ENCODE data around the gene ADAMTSL4.
"Not testable (repeated sequence)": the region's sequence is repeated elsewhere in the genome, so short reads cannot be mapped to it uniquely, and the experiment has no call there.

Gene ADAMTSL4

DNA sequence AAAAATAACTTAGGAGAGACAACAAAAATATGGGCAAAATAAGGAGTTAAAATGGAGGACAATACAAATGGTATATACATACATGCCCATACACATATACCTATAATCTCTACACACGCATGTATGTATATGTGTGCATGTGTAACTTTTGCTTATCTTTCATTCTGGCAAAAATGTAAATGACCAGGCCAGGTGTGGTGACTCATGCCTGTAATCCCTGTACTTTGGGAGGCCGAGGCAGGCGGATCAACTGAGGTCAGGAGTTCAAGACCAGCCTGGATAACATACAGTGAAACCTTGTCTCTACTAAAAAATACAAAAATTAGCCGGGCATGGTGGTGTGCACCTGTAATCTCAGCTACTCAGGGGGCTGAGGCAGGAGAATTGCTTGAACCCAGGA is 49.1 kb downstream of the ADAMTSL4 start:
- DNase-seq, result not testable (repeated sequence)

DNA sequence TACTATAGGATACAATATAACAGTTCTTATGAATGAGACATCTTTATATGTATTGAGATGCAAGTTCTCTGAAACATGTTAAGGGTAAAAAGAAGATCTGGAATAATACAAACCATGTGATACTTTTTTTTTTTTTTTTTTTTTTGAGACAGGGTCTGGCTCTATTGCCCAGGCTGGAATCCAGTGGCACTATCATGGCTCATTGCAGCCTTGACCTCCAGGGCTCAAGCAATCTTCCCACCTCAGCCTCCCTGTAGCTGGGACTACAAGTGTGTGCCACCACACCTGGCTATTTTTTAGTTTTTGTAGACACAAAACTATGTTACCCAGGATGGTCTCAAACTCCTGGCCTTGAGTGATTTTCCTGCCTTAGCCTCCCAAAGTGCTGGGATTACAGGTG is 52.3 kb downstream of the ADAMTSL4 start:
- no peak for DNase-seq

DNA sequence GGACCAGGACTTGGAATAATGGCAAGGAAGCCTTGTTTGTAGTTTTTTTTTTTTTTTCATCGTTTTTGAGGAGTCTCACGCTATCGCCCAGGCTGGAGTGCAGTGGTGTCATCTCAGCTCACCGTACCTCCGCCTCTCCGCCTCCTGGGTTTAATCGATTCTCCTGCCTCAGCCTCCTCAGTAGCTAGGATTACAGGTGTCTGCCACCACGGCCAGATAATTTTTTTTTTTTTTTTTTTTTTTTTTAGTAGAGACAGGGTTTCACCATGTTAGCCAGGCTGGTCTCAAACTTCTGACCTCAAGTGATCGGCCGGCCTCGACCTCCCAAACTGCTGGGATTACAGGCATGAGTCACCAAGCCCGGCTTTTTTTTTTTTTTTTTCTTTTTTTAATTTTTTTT is 53.2 kb downstream of the ADAMTSL4 start:
- DNase-seq, result not testable (repeated sequence)

DNA sequence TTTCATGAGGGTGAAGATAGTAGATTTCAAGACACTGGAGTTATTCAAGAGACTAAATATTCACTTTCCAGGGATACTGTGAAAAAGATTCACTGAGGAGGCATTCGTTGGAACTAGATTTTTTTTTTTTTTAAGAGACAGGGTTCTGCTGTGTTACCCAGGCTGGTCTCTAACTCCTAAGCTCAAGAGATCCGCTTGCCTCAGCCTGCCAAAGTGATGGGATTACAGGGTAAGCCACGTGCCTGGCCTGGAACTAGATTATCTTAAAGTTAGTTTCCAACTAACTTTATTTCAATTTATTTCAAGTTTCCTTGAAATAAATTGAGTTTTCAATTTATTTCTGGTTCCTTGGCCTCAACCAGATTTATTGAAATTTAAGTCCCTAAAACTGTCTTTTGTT is 54.5 kb downstream of the ADAMTSL4 start:
- DNase-seq, result no peak

DNA sequence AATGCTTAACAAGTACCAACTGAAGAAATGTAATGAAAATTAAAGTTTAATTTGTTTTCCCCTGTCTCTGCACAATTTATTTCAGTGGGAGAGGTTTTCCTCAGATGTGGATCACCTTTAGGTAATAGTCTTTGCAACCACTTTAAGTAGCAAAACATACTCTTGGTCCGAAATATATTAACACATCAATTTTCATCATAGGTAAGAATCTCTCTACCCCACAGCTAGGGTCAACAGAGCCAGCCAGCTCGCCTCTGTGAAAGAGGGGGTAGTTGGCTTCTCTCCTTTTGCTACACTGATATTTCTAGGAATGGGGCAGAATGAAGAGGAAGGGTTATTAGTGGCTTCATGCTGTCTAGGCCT is 55.0 kb downstream of the ADAMTSL4 start:
- DNase-seq, result no peak

DNA sequence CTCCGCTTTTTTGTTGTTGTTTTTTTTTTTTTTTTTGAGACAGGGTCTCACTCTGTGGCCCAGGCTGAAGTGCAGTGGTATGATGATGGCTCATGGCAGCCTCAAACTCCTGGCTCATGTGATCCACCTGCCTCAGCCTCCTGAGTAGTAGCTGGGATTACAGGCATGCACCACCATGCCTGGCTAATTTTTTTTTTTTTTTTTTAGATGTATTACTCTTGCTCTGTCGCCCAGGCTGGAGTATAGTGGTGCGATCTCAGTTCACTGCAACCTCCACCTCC is 56.2 kb downstream of the ADAMTSL4 start:
- not testable (repeated sequence) for DNase-seq

DNA sequence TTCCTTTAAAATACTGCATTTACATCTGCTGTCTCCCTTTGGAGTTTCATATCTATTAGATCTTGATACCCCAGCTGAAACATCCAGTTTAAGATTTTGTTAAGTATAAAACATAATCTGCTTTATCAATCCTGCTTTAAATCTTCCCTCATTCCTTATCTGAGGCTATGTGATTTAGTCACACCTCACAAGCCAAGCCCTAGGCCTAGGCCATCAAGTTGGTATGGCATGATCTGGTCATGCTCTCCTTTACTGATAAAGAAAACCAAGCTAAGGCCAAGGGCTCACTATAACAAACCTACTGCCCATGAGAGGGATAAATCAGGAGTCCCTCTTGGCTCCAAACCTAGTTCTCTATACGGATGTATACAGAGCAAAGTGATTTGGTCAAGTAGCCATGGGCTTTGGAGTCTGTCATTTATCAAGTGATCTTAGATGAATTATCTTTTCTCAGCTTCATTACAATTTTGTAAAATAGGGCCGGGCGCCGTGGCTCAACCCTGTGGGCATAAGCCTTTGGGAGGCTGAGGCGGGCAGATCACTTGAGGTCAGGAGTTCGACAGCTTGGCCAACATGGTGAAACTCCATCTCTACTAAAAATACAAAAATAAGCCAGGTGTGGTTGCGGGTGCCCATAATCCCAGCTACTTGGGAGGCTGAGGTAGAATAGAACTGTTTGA is 57.4 kb downstream of the ADAMTSL4 start:
- DNase-seq, result no peak

DNA sequence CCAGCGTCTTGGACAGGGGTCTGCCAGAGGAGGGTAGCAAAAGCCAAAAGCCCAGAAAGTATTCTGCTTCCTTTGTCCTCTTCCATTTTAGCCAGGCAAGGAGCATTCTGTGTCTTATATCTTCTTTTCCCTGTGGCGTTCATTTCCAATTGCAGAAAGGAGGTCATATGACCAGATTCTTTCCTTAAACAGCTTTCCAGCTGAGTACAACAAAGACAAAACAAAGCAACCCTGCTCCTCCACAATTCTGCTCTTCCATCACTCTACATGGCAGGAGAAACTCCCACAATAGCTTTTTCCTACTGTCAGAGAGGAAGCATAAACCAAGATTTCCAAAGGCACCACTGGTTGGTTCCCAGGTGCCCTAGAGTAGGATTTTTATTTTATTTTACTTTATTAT is 60.5 kb downstream of the ADAMTSL4 start:
- no peak for DNase-seq

Data from NCI-H446 (cell line).